A673 (cell line): Measurements from ENCODE around the gene NCKAP1. TPM values are rescaled to one million over a fixed set of nuclear protein-coding genes. Genes with fewer than 3 reads are reported as not detected.
"Not testable (repeated sequence)": the region's sequence is repeated elsewhere in the genome, so short reads cannot be mapped to it uniquely, and the experiment has no call there.

Experiments
- BruUV-seq: library from RNA; stranded (reverse); fragments of 400-500 nt; replicated peaks from 2 replicates; lab custom pipeline; 2021; lab: Mats Ljungman, UMichigan
- CTCF ChIA-PET: fragments of 300-600 bp; sonication (Branson Sonifier 250); formaldehyde crosslinking; loops from one replicate; lab custom pipeline; 2022; ENCODE audit warnings: antibody characterized with exemption; lab: Charles Lee
- POLR2A ChIA-PET: fragments of 300-600 bp; sonication (Branson Sonifier 250); formaldehyde crosslinking; loops from one replicate; lab custom pipeline; 2022; ENCODE audit warnings: antibody characterized with exemption; ENCODE audit not compliant: low non-redundant PET; lab: Charles Lee
- DNase-seq: peaks from one replicate; pipeline ENCODE4 v3.0.0-alpha.2; 2015; ENCODE audit warnings: low spot score
- H3K27ac ChIP-seq: fragments of 200-600 bp; sonication (generic); 2 replicates; pipeline ENCODE4 v1.5.1; 2016; ENCODE audit warnings: mixed run types, low read depth, mild to moderate bottlenecking, mixed read lengths, antibody characterized with exemption, low read length; ENCODE audit not compliant: poor library complexity, severe bottlenecking
- H3K27me3 ChIP-seq: fragments of 200-600 bp; sonication (generic); replicated peaks from 2 replicates; pipeline ENCODE4 v1.6.1; 2017; ENCODE audit warnings: mixed run types, low read depth, mild to moderate bottlenecking, mixed read lengths, antibody characterized with exemption, low read length; ENCODE audit not compliant: insufficient read depth, poor library complexity
- H3K36me3 ChIP-seq: fragments of 200-600 bp; sonication (generic); 2 replicates; pipeline ENCODE4 v1.6.1; 2016; ENCODE audit warnings: mixed run types, mild to moderate bottlenecking, mixed read lengths, antibody characterized with exemption, low read length; ENCODE audit not compliant: insufficient read depth, poor library complexity, severe bottlenecking
- H3K4me1 ChIP-seq: fragments of 200-600 bp; sonication (generic); 2 replicates; pipeline ENCODE4 v1.6.1; 2017; ENCODE audit warnings: mixed run types, mild to moderate bottlenecking, mixed read lengths, antibody characterized with exemption, low read length; ENCODE audit not compliant: insufficient read depth, poor library complexity, severe bottlenecking
- H3K4me3 ChIP-seq: fragments of 200-600 bp; sonication (generic); 2 replicates; pipeline ENCODE4 v1.5.1; 2016; ENCODE audit warnings: low read depth, mixed run types, mild to moderate bottlenecking, mixed read lengths, low read length; ENCODE audit not compliant: poor library complexity, severe bottlenecking
- H3K9me3 ChIP-seq: fragments of 200-600 bp; sonication (generic); 2 replicates; pipeline ENCODE4 v1.6.1; 2016; ENCODE audit warnings: mixed run types, low read depth, mild to moderate bottlenecking, mixed read lengths, antibody characterized with exemption, low read length; ENCODE audit not compliant: poor library complexity, severe bottlenecking
- CTCF ChIP-seq: fragments of 300-800, 200-600 bp; sonication (generic); conservative IDR thresholded peaks from 2 replicates; pipeline ENCODE4 v1.5.1; 2017; ENCODE audit warnings: low read depth, mild to moderate bottlenecking, antibody characterized with exemption, low read length, moderate library complexity, mixed read lengths
- EZH2 ChIP-seq: fragments of 200-600 bp; sonication (generic); IDR thresholded peaks from 2 replicates; pipeline ENCODE4 v1.6.1; 2017; ENCODE audit warnings: borderline replicate concordance, low read depth, mild to moderate bottlenecking, mixed read lengths, antibody characterized with exemption, low read length; ENCODE audit not compliant: poor library complexity, severe bottlenecking
- intact Hi-C: fragments of 100-400 bp; cut with micrococcal nuclease; formaldehyde crosslinking; loops from one replicate; pipeline ENCODE4 v1.10.0; 2022; ENCODE audit not compliant: unreplicated experiment
- total RNA-seq: library from RNA; stranded (reverse); gene quantifications from 2 replicates; pipeline ENCODE4 v1.2.3, GENCODE V29; 2021

Gene NCKAP1
- total RNA-seq, 1 experiment from 2014 or later = 153 TPM

GRCh38 chr2:183057333-183057985 is 19.2 kb upstream of the NCKAP1 start:
- H3K9me3 ChIP-seq = no peaks in the 10 kb centered on the region
- no peaks in the 10 kb centered on the region for H3K4me1 ChIP-seq
- no peak for TF ChIP-seq CTCF
- no peak for TF ChIP-seq EZH2
- ChIA-PET CTCF (no interaction called here), POLR2A (no interaction called here)
- H3K36me3 ChIP-seq = no peaks in the 10 kb centered on the region
- intact Hi-C loops = no loop called here
- no peaks in the 10 kb centered on the region for H3K27me3 ChIP-seq
- BruUV-seq = no TSS peak
- H3K27ac ChIP-seq = no peak overlapping the region
- no peak for DNase-seq
- H3K4me3 ChIP-seq = no peak overlapping the region

GRCh38 chr2:183049420-183049819 is 11.2 kb upstream of the NCKAP1 start:
- no peaks in the 10 kb centered on the region for H3K27me3 ChIP-seq
- no peaks in the 10 kb centered on the region for H3K36me3 ChIP-seq
- H3K27ac ChIP-seq = no peak overlapping the region
- no peaks in the 10 kb centered on the region for H3K4me1 ChIP-seq
- no TSS peak for BruUV-seq
- no peak overlapping the region for H3K4me3 ChIP-seq
- CTCF ChIA-PET = no interaction called here
- TF ChIP-seq CTCF (no peak), EZH2 (no peak)
- DNase-seq = no peak
- no peaks in the 10 kb centered on the region for H3K9me3 ChIP-seq
- POLR2A ChIA-PET = no interaction called here
- intact Hi-C loops = no loop called here

- BruUV-seq, H3K36me3 ChIP-seq, CTCF ChIA-PET: not testable (repeated sequence)
Measured at GRCh38 chr2:183047486-183048125, 9.3 kb upstream of the NCKAP1 start.

GRCh38 chr2:183043580-183043979 is 5.3 kb upstream of the NCKAP1 start:
- H3K27me3 ChIP-seq, H3K9me3 ChIP-seq, H3K36me3 ChIP-seq, DNase-seq, H3K4me3 ChIP-seq, CTCF ChIA-PET, POLR2A ChIA-PET, H3K27ac ChIP-seq, BruUV-seq, H3K4me1 ChIP-seq, intact Hi-C loops: not testable (repeated sequence)

More at GRCh38 chr2:183047486-183048125, 9.3 kb upstream of the NCKAP1 start:
- intact Hi-C loops, POLR2A ChIA-PET, H3K27ac ChIP-seq, H3K4me3 ChIP-seq, H3K9me3 ChIP-seq, DNase-seq, H3K4me1 ChIP-seq, H3K27me3 ChIP-seq: not testable (repeated sequence)
